NCI-H1694 treated with DMSO at 0.1 percent for 48 hours (cell line): ENCODE measurements around the gene ZNF581.

Source experiments
- DNase-seq: peaks from one replicate; lab custom pipeline; 2025; lab: John Stamatoyannopoulos, UW

The ZNF581 gene

GRCh38 chr19:55611300-55611982 lies 32.0 kb upstream of the ZNF581 start:
- no peak for DNase-seq

- no peak for DNase-seq
Observed at GRCh38 chr19:55611983-55612645, 31.3 kb upstream of the ZNF581 start.

- no peak for DNase-seq
Observed at GRCh38 chr19:55613396-55613795, 30.1 kb upstream of the ZNF581 start.

DNA sequence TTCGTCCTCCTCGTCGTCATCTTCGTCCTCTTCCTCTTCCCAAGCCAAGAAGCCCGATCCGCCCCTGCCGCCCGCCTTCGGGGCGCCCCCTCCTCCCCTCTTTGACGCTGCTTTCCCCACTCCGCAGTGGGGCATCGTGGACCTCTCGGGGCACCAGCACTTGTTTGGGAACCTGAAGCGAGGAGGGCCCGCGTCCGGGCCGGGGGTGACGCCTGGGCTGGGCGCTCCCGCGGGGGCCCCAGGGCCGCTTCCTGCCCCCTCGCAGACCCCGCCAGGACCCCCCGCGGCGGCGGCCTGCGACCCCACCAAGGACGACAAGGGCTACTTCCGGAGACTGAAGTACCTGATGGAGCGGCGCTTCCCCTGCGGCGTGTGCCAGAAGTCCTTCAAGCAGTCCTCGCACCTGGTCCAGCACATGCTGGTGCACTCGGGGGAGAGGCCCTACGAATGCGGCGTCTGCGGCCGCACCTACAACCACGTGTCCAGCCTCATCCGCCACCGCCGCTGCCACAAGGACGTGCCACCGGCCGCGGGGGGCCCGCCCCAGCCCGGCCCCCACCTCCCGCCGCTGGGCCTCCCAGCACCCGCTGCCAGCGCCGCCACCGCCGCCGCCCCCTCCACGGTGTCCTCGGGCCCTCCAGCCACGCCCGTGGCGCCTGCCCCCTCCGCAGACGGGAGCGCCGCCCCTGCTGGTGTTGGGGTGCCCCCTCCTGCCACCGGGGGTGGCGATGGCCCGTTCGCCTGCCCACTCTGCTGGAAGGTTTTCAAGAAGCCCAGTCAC lies 29.3 kb upstream of the ZNF581 start:
- DNase-seq, result no peak

- no peak for DNase-seq
Observed at GRCh38 chr19:55614711-55615542, 28.5 kb upstream of the ZNF581 start.

DNA sequence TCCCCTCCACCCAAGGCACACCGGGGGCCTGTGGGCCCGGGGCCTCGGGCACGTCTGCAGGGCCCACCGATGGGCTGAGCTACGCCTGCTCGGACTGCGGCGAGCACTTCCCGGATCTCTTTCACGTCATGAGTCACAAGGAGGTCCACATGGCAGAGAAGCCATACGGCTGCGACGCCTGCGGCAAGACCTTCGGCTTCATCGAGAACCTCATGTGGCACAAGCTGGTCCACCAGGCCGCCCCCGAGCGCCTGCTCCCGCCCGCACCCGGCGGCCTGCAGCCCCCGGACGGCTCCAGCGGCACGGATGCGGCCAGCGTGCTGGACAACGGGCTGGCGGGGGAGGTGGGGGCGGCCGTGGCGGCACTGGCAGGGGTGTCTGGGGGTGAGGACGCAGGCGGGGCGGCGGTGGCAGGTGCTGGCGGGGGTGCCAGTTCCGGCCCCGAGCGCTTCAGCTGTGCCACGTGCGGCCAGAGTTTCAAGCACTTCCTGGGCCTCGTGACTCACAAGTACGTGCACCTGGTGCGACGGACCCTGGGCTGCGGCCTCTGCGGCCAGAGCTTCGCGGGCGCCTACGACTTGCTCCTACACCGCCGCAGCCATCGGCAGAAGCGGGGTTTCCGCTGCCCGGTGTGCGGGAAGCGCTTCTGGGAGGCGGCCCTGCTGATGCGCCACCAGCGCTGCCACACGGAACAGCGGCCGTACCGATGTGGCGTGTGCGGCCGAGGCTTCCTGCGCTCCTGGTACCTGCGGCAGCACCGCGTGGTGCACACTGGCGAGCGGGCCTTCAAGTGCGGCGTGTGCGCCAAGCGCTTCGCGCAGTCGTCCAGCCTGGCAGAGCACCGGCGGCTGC lies 27.7 kb upstream of the ZNF581 start:
- DNase-seq, result no peak

DNA sequence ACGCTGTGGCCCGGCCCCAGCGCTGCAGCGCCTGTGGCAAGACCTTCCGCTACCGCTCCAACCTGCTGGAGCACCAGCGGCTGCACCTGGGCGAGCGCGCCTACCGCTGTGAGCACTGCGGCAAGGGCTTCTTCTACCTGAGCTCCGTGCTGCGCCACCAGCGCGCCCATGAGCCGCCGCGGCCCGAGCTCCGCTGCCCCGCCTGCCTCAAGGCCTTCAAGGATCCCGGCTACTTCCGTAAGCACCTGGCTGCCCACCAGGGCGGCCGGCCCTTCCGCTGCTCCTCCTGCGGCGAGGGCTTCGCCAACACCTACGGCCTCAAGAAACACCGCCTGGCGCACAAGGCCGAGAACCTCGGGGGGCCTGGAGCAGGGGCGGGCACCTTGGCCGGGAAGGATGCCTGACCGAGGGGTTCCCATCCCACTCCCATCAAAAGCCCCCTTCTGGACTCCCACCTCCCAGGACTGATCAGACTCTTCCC lies 27.0 kb upstream of the ZNF581 start:
- DNase-seq, result no peak

DNA sequence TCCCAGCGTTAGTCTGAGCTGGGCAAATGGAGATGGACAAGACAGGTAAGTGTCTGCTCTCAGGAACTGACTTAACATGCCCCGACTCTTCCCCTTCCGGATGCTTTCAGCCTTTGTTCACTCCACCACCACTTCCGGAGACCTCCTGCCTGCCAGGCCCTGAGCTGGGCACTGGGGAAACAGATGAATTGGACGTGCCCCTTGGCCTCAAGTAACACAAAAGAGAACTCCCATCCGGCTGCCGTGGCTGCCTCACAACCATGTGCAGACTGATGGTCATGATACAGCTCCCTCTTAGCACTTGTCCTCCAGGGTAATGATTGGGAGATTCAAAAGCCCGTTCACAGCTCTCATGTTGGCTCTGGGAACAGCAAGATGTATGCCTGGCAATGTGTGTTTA lies 26.0 kb upstream of the ZNF581 start:
- DNase-seq, result no peak

GRCh38 chr19:55618426-55618825 lies 25.0 kb upstream of the ZNF581 start:
- no peak for DNase-seq

DNA sequence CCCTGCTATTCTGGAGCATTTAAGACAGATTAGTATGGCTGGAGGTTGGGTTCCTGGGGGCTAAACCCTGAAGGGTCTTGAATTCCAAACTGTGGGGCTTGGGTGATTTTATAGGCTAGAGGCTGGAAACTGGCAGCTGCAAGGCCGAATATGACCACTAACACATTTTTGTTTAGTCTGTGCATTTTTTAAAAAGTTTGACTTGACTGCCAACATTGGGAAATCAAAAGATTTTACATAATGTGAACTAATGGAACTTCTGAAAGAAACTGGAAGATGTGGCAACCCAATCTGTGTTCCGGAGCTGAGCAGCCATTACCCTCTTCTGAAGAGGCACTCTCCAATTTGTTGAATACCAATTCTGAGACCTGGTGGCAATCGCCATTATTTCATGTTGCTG lies 24.2 kb upstream of the ZNF581 start:
- no peak for DNase-seq

- no peak for DNase-seq
Observed at GRCh38 chr19:55620410-55621204, 22.8 kb upstream of the ZNF581 start.

DNA sequence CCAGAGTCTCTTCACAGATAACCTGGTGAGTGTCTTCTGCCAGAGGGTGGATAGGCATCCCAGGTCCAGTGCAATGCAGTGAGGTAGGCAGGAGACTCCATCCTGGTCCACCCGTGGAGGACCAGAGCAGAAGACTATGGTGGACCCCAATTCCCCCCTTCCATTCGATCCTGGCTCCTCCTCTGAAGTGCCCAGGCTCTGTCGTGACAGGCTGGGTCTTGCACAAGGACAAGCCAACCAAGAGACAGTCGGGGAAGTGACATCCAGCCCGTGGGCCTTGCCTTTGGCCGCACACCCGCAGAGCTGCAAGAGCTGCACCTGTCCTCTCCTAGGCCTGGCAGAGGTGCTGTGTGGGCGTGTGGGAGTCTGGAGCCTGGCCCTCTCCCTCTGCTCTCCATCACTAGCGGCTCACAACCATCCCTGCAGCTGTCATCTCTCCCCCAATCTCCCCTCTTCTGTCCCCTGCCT lies 22.2 kb upstream of the ZNF581 start:
- no peak for DNase-seq

- no peak for DNase-seq
Observed at GRCh38 chr19:55621673-55622231, 21.7 kb upstream of the ZNF581 start.

DNA sequence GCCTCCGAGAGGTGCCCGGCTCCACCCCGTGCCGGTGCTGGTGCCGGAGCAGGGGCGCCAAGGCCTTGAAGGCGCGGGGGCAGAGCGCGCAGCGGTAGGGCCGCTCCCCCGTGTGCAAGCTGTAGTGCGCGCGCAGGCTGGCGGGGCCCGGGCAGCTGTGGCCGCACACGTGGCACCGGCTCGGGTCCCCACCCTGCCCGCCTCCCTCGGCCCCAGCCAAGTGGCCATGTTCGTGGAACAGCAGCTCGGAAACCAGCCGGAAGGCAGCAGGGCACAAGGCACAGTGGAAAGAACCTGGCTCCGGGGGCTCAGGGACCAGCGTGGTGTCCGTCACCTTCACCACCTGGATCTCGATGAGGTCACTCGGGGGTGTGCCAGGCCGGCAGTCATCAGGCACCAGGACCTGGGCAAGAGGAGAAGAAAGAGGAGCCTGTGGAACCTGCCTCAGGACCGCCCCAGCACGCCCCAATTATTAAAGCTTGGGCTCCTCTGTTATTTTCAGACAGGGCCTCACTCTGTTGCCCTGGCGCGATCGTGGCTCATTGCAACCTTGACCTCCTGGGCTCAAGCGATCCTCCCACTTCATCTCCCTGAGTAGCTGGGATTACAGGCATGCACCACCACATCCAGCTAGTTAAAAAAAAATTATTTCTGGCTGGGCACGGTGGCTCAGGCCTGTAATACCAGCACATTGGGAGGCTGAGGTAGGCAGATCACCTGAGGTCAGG lies 21.0 kb upstream of the ZNF581 start:
- DNase-seq, result no peak

GRCh38 chr19:55623130-55623529 lies 20.3 kb upstream of the ZNF581 start:
- DNase-seq, result no peak

DNA sequence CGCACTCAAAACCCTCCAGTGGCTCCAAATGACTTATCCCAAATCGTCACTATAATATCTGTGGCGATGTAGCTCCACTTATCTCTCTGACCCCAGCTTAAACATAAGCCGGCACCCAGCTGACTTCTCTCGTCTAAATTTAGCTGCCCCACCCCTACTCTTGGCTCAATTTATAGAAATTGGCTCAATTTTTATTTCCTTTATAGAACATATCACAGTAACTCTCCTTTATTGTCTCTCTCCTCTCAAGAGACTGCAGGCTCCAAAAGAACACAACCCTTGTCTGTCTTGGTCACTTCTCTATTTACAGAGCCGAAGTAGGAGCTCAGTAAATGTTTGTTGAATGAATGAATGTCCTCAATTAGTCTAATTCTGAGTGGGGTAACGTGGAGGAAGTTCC lies 19.9 kb upstream of the ZNF581 start:
- no peak for DNase-seq

GRCh38 chr19:55624109-55625003 lies 19.1 kb upstream of the ZNF581 start, which contains the start of gene ZNF784:
Gene ZNF784, minus strand, starts transcription at chr19:55624566. Its CDS starts 5 bp downstream, at chr19:55624561.
- DNase-seq, result peak; percentile 84

DNA sequence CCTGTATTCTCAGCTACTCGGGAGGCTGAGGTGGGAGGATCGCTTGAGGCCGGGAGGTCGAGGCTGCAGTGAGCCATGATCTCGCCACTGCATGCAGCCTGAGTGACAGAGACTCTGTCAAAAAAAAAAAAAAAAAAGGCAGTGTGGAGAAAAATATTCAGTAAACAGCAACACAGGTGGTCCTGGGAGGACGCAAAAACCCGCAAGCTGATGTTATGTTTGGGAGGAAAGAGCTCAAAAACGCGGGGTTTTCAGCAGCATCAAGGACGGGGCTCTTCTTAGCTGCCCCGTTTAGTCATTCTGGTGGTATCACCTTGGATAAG lies 18.5 kb upstream of the ZNF581 start:
- no peak for DNase-seq
